GM23338 (cell line): ENCODE measurements around the gene PCBP3. TPM values are rescaled to one million over a fixed set of nuclear protein-coding genes. Genes with fewer than 3 reads are reported as not detected.

Experiments used
- ATAC-seq: fragments of 200-7000 bp; cut with Tn5 transposase; 3 replicates; pipeline ENCODE4 v1.9.1; 2020
- DNase-seq: peaks from one replicate; pipeline ENCODE4 v3.0.0-alpha.2; 2015; ENCODE audit warnings: low spot score
- H2AFZ ChIP-seq: fragments of 200-600 bp; sonication (generic); 2 replicates; pipeline ENCODE4 v1.8.0; 2016; ENCODE audit warnings: antibody characterized with exemption, mild to moderate bottlenecking, moderate library complexity
- H3F3A ChIP-seq: fragments of 200-600 bp; sonication (generic); replicated peaks from 2 replicates; pipeline ENCODE4 v1.8.0; 2017; ENCODE audit warnings: antibody characterized with exemption, mixed run types, low read depth
- H3K27ac ChIP-seq: fragments of 200-600 bp; sonication (generic); 2 replicates; pipeline ENCODE4 v1.6.1; 2016; ENCODE audit warnings: low read depth
- H3K27me3 ChIP-seq: fragments of 200-600 bp; sonication (generic); 2 replicates; pipeline ENCODE4 v1.8.0; 2016; ENCODE audit warnings: mild to moderate bottlenecking, mixed run types, moderate library complexity; ENCODE audit not compliant: insufficient read depth
- H3K36me3 ChIP-seq: fragments of 200-600 bp; sonication (generic); 2 replicates; pipeline ENCODE4 v1.8.0; 2016; ENCODE audit warnings: mild to moderate bottlenecking; ENCODE audit not compliant: insufficient read depth
- H3K4me1 ChIP-seq: fragments of 200-600 bp; sonication (generic); 2 replicates; pipeline ENCODE4 v1.8.0; 2016; ENCODE audit warnings: mild to moderate bottlenecking, moderate library complexity; ENCODE audit not compliant: insufficient read depth
- H3K4me2 ChIP-seq: fragments of 200-600 bp; sonication (generic); 2 replicates; pipeline ENCODE4 v1.7.1; 2017; ENCODE audit warnings: mixed run types
- H3K4me3 ChIP-seq: fragments of 200-600 bp; sonication (generic); 2 replicates; pipeline ENCODE4 v1.6.1; 2016; ENCODE audit warnings: mixed run types
- H3K79me2 ChIP-seq: fragments of 200-600 bp; sonication (generic); replicated peaks from 2 replicates; pipeline ENCODE4 v1.8.0; 2017; ENCODE audit warnings: mild to moderate bottlenecking; ENCODE audit not compliant: insufficient read depth
- H3K9me2 ChIP-seq: fragments of 200-600 bp; sonication (generic); 2 replicates; pipeline ENCODE4 v1.8.0; 2017; ENCODE audit not compliant: insufficient read depth
- H4K20me1 ChIP-seq: fragments of 200-600 bp; sonication (generic); replicated peaks from 2 replicates; pipeline ENCODE4 v1.8.0; 2017; ENCODE audit warnings: mild to moderate bottlenecking; ENCODE audit not compliant: insufficient read depth
- H3K27ac Mint-ChIP-seq: 2 replicates; pipeline ENCODE4 v1.8.0; 2020; ENCODE audit warnings: inconsistent platforms, mild to moderate bottlenecking, moderate library complexity, mixed read lengths
- H3K27me3 Mint-ChIP-seq: 3 replicates; pipeline ENCODE4 v1.8.0; 2022; ENCODE audit warnings: low read depth, mild to moderate bottlenecking, moderate library complexity, mixed read lengths, inconsistent platforms; ENCODE audit not compliant: insufficient read depth, poor library complexity
- H3K36me3 Mint-ChIP-seq: 3 replicates; pipeline ENCODE4 v1.8.0; 2021; ENCODE audit warnings: low read depth, mild to moderate bottlenecking, inconsistent platforms, moderate library complexity, mixed read lengths
- H3K4me1 Mint-ChIP-seq: 3 replicates; pipeline ENCODE4 v1.8.0; 2020; ENCODE audit warnings: mild to moderate bottlenecking, inconsistent platforms, mixed read lengths
- H3K4me3 Mint-ChIP-seq: 3 replicates; pipeline ENCODE4 v1.8.0; 2021; ENCODE audit warnings: moderate library complexity, mild to moderate bottlenecking, inconsistent platforms, mixed read lengths
- H3K9me3 Mint-ChIP-seq: 3 replicates; pipeline ENCODE4 v1.8.0; 2020; ENCODE audit warnings: moderate library complexity, mild to moderate bottlenecking, inconsistent platforms, mixed read lengths
- CREB1 ChIP-seq: fragments of 250-450 bp; sonication (Bioruptor Pico); IDR thresholded peaks from 2 replicates; pipeline ENCODE4 v1.5.0; 2020; ENCODE audit warnings: low read depth, mild to moderate bottlenecking, moderate library complexity
- EZH2 ChIP-seq: fragments of 200-600 bp; sonication (generic); IDR thresholded peaks from one replicate; pipeline ENCODE4 v1.8.0; 2017; ENCODE audit warnings: antibody characterized with exemption, mild to moderate bottlenecking, low read depth; ENCODE audit not compliant: unreplicated experiment
- NANOG ChIP-seq: IDR thresholded peaks from 2 replicates; pipeline ENCODE4 v1.6.1; 2016; ENCODE audit warnings: antibody characterized with exemption, borderline replicate concordance
- ZNF114 ChIP-seq: fragments of 250-450 bp; sonication (Bioruptor Pico); IDR thresholded peaks from 2 replicates; pipeline ENCODE4 v1.5.0; 2020; ENCODE audit warnings: mild to moderate bottlenecking, moderate library complexity
- polyA plus RNA-seq: library from polyadenylated mRNA; unstranded; fragments of >200 nt; fragmentation: Nextera tagmentation; extraction: Ambion mirVana; gene quantifications from 2 replicates; pipeline ENCODE4 v1.2.1, GENCODE V29; 2016
- total RNA-seq: library from RNA; depleted of rRNA; stranded (reverse); fragments of >200 nt; shearing (Covaris generic); gene quantifications from 2 replicates; pipeline ENCODE4 v1.2.3, GENCODE V29; 2014
- TF ChIP-seq, protein P1 (sequence below), 2 experiments: fragments of 200-600 bp in 1 of 2; sonication (generic) in 1 of 2; conservative IDR thresholded peaks; 2 replicates each; pipeline versions ENCODE4 v1.5.1 to v1.6.1; 2016 to 2017; ENCODE audit warnings: antibody characterized with exemption in 2 of 2, low read depth in 2 of 2, mild to moderate bottlenecking in 2 of 2, moderate library complexity in 1 of 2
- TF ChIP-seq, protein P2 (sequence below): fragments of 250-450 bp; sonication (Bioruptor Pico); IDR thresholded peaks from 2 replicates; pipeline ENCODE4 v1.5.0; 2020; ENCODE audit warnings: mild to moderate bottlenecking, moderate library complexity
- TF ChIP-seq, protein P3 (sequence below): IDR thresholded peaks from one replicate; pipeline ENCODE4 v1.6.1; 2018; ENCODE audit warnings: antibody characterized with exemption; ENCODE audit not compliant: unreplicated experiment

The PCBP3 gene
- total and polyA plus RNA-seq, 2 experiments from 2014 or later: 7.1 to 9.1 TPM

DNA sequence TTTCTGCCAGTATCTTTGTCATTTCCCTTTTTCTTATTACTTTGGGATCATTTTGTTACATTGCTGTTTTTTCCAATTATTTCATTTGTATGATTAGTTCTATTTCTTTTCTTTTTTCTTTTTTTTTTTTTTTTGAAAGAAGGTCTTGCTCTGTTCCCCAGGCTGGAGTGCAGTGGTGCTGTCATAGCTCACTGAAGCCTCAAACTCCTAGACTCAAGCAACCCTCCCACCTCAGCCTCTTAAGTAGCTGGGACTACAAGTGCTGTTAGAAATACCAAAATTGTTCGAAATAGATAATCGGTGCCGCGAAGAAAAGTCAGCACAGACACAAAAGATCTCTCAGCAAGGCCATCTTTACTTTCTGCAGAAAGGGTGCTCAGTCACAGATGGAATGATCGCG lies 311.4 kb downstream of the PCBP3 start:
- Histone ChIP-seq H3K27ac (no peak overlapping the region), H3K36me3 (no peaks in the 10 kb centered on the region; the same call in 1 of the 2 replicates), H3K79me2 (no peaks in the 10 kb centered on the region), H3K4me3 (no peak overlapping the region), H3F3A (no peaks in the 10 kb centered on the region), H3K27me3 (no peaks in the 10 kb centered on the region), H4K20me1 (no peaks in the 10 kb centered on the region), H3K4me1 (no peaks in the 10 kb centered on the region), H2AFZ (no peak overlapping the region), H3K4me2 (no peak overlapping the region), H3K9me2 (0 out of 2 replicates have a peak, but pooled peaks cover 5% of the 10 kb centered on the region)
- Mint-ChIP-seq H3K36me3 (no peaks in the 10 kb centered on the region; the same call in 1 of the 3 replicates), H3K27me3 (peaks cover 2% of the 10 kb centered on the region), H3K4me3 (no peak overlapping the region), H3K9me3 (peaks cover 31% of the 10 kb centered on the region), H3K27ac (no peak overlapping the region), H3K4me1 (peaks cover 5% of the 10 kb centered on the region)
- DNase-seq (no peak), ATAC-seq (no peak)
- TF ChIP-seq EZH2 (no peak), ZNF114 (CRISPR knock-in tag) (no peak), NANOG (no peak), CREB1 (no peak)
- TF ChIP-seq, protein P1, sequence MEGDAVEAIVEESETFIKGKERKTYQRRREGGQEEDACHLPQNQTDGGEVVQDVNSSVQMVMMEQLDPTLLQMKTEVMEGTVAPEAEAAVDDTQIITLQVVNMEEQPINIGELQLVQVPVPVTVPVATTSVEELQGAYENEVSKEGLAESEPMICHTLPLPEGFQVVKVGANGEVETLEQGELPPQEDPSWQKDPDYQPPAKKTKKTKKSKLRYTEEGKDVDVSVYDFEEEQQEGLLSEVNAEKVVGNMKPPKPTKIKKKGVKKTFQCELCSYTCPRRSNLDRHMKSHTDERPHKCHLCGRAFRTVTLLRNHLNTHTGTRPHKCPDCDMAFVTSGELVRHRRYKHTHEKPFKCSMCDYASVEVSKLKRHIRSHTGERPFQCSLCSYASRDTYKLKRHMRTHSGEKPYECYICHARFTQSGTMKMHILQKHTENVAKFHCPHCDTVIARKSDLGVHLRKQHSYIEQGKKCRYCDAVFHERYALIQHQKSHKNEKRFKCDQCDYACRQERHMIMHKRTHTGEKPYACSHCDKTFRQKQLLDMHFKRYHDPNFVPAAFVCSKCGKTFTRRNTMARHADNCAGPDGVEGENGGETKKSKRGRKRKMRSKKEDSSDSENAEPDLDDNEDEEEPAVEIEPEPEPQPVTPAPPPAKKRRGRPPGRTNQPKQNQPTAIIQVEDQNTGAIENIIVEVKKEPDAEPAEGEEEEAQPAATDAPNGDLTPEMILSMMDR (conservative IDR thresholded peaks at IDR 0.05; ENCODE audit: low read depth in 2 of 2): no peak
- TF ChIP-seq, protein P2, sequence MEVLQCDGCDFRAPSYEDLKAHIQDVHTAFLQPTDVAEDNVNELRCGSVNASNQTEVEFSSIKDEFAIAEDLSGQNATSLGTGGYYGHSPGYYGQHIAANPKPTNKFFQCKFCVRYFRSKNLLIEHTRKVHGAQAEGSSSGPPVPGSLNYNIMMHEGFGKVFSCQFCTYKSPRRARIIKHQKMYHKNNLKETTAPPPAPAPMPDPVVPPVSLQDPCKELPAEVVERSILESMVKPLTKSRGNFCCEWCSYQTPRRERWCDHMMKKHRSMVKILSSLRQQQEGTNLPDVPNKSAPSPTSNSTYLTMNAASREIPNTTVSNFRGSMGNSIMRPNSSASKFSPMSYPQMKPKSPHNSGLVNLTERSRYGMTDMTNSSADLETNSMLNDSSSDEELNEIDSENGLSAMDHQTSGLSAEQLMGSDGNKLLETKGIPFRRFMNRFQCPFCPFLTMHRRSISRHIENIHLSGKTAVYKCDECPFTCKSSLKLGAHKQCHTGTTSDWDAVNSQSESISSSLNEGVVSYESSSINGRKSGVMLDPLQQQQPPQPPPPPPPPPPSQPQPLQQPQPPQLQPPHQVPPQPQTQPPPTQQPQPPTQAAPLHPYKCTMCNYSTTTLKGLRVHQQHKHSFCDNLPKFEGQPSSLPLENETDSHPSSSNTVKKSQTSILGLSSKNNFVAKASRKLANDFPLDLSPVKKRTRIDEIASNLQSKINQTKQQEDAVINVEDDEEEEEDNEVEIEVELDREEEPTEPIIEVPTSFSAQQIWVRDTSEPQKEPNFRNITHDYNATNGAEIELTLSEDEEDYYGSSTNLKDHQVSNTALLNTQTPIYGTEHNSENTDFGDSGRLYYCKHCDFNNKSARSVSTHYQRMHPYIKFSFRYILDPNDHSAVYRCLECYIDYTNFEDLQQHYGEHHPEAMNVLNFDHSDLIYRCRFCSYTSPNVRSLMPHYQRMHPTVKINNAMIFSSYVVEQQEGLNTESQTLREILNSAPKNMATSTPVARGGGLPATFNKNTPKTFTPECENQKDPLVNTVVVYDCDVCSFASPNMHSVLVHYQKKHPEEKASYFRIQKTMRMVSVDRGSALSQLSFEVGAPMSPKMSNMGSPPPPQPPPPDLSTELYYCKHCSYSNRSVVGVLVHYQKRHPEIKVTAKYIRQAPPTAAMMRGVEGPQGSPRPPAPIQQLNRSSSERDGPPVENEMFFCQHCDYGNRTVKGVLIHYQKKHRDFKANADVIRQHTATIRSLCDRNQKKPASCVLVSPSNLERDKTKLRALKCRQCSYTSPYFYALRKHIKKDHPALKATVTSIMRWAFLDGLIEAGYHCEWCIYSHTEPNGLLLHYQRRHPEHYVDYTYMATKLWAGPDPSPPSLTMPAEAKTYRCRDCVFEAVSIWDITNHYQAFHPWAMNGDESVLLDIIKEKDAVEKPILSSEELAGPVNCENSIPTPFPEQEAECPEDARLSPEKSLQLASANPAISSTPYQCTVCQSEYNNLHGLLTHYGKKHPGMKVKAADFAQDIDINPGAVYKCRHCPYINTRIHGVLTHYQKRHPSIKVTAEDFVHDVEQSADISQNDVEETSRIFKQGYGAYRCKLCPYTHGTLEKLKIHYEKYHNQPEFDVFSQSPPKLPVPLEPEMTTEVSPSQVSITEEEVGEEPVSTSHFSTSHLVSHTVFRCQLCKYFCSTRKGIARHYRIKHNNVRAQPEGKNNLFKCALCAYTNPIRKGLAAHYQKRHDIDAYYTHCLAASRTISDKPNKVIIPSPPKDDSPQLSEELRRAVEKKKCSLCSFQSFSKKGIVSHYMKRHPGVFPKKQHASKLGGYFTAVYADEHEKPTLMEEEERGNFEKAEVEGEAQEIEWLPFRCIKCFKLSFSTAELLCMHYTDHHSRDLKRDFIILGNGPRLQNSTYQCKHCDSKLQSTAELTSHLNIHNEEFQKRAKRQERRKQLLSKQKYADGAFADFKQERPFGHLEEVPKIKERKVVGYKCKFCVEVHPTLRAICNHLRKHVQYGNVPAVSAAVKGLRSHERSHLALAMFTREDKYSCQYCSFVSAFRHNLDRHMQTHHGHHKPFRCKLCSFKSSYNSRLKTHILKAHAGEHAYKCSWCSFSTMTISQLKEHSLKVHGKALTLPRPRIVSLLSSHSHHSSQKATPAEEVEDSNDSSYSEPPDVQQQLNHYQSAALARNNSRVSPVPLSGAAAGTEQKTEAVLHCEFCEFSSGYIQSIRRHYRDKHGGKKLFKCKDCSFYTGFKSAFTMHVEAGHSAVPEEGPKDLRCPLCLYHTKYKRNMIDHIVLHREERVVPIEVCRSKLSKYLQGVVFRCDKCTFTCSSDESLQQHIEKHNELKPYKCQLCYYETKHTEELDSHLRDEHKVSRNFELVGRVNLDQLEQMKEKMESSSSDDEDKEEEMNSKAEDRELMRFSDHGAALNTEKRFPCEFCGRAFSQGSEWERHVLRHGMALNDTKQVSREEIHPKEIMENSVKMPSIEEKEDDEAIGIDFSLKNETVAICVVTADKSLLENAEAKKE: no peak
- TF ChIP-seq, protein P3, sequence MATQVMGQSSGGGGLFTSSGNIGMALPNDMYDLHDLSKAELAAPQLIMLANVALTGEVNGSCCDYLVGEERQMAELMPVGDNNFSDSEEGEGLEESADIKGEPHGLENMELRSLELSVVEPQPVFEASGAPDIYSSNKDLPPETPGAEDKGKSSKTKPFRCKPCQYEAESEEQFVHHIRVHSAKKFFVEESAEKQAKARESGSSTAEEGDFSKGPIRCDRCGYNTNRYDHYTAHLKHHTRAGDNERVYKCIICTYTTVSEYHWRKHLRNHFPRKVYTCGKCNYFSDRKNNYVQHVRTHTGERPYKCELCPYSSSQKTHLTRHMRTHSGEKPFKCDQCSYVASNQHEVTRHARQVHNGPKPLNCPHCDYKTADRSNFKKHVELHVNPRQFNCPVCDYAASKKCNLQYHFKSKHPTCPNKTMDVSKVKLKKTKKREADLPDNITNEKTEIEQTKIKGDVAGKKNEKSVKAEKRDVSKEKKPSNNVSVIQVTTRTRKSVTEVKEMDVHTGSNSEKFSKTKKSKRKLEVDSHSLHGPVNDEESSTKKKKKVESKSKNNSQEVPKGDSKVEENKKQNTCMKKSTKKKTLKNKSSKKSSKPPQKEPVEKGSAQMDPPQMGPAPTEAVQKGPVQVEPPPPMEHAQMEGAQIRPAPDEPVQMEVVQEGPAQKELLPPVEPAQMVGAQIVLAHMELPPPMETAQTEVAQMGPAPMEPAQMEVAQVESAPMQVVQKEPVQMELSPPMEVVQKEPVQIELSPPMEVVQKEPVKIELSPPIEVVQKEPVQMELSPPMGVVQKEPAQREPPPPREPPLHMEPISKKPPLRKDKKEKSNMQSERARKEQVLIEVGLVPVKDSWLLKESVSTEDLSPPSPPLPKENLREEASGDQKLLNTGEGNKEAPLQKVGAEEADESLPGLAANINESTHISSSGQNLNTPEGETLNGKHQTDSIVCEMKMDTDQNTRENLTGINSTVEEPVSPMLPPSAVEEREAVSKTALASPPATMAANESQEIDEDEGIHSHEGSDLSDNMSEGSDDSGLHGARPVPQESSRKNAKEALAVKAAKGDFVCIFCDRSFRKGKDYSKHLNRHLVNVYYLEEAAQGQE: no peak
